Lower lobe of right lung (tissue), 2 donors: ENCODE data around the gene ANXA10. TPM values are rescaled to one million over a fixed set of nuclear protein-coding genes. Genes with fewer than 3 reads are reported as not detected.
"Not testable (repeated sequence)": the region's sequence is repeated elsewhere in the genome, so short reads cannot be mapped to it uniquely, and the experiment has no call there.

ENCODE experiments used
- ATAC-seq, 2 donors: fragments of 200-7000 bp; cut with Tn5 transposase; one replicate each; pipeline ENCODE4 v1.9.1; 2020 to 2022; ENCODE audit warnings: mild to moderate bottlenecking in 2 of 2, moderate library complexity in 2 of 2
- DNase-seq: peaks from one replicate; pipeline ENCODE4 v3.0.0-alpha.2; 2020
- H3K27ac ChIP-seq: fragments of 200-600 bp; one replicate; pipeline ENCODE4 v1.8.0; 2022
- H3K27me3 ChIP-seq: fragments of 200-600 bp; one replicate; pipeline ENCODE4 v1.8.0; 2022; ENCODE audit warnings: low read depth
- H3K36me3 ChIP-seq: fragments of 200-600 bp; one replicate; pipeline ENCODE4 v1.8.0; 2022; ENCODE audit warnings: mild to moderate bottlenecking
- H3K4me1 ChIP-seq: fragments of 200-600 bp; one replicate; pipeline ENCODE4 v1.8.0; 2022
- H3K4me3 ChIP-seq: fragments of 200-600 bp; one replicate; pipeline ENCODE4 v1.8.0; 2022; ENCODE audit warnings: mild to moderate bottlenecking
- H3K9me3 ChIP-seq: fragments of 200-600 bp; one replicate; pipeline ENCODE4 v1.8.0; 2022
- intact Hi-C: fragments of 100-400 bp; cut with DNase I; formaldehyde crosslinking; loops from one replicate; pipeline ENCODE4 v1.11.0; 2022
- total RNA-seq: library from RNA; stranded (reverse); fragmentation: NEBNext Ultra II Directional; extraction: Animal tissue kit (Norgen Biotek cat#: 25700); gene quantifications from one replicate; pipeline ENCODE4 v1.2.1, GENCODE V29; 2021
- TF ChIP-seq, protein P1 (sequence below): fragments of 200-600 bp; IDR thresholded peaks from one replicate; pipeline ENCODE4 v1.8.0; 2022; ENCODE audit warnings: antibody characterized with exemption, mild to moderate bottlenecking
- donor health status: DM: no; HTN: yes; CAD: no; lungs with severe emphysema.

Gene ANXA10
- total RNA-seq, 1 donor from 2014 or later: not detected

DNA sequence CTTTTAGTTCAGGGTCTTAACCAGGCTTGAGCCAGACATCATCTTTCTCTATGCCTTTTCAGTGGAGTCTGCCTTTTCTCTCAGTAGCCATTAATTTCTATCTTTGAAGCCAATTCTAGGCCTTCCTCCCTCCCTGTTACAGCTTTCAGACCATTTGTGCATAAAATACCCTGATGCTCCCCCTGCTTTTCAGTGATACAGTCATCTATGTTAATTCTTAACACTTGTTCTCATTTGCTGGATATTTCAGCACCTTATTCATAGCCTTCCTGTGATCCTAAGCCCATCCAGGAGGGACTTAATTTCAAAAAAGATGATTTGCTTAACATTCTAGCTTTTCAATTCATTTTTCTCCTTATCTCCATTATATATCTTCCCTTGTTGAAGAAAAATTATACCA, 42.3 kb downstream of the ANXA10 start:
- Histone ChIP-seq H3K27ac (no peak overlapping the region), H3K4me1 (no peaks in the 10 kb centered on the region), H3K36me3 (no peaks in the 10 kb centered on the region), H3K4me3 (no peak overlapping the region), H3K9me3 (no peaks in the 10 kb centered on the region), H3K27me3 (no peaks in the 10 kb centered on the region)
- intact Hi-C loops: no loop called here
- TF ChIP-seq, protein P1, sequence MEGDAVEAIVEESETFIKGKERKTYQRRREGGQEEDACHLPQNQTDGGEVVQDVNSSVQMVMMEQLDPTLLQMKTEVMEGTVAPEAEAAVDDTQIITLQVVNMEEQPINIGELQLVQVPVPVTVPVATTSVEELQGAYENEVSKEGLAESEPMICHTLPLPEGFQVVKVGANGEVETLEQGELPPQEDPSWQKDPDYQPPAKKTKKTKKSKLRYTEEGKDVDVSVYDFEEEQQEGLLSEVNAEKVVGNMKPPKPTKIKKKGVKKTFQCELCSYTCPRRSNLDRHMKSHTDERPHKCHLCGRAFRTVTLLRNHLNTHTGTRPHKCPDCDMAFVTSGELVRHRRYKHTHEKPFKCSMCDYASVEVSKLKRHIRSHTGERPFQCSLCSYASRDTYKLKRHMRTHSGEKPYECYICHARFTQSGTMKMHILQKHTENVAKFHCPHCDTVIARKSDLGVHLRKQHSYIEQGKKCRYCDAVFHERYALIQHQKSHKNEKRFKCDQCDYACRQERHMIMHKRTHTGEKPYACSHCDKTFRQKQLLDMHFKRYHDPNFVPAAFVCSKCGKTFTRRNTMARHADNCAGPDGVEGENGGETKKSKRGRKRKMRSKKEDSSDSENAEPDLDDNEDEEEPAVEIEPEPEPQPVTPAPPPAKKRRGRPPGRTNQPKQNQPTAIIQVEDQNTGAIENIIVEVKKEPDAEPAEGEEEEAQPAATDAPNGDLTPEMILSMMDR: no peak
- ATAC-seq (no peak), DNase-seq (no peak)

DNA sequence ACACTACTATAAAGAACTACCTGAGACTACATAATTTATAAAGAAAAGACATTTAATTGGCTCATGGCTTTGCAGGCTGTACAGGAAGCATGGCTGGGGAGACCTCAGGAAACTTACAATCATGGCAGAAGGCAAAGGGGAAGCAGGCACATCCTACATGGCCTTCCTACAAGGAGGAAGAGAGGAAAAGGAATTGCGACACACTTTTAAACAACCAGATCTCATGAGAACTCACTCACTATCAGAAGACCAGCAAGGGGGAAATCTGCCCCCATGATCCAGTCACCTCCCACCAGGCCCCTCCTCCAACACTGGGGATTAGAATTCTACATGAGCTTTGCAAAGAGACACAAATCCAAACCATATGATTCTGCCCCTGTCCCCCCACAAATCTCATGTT, 43.5 kb downstream of the ANXA10 start:
- H3K27ac ChIP-seq, H3K4me3 ChIP-seq, H3K4me1 ChIP-seq, intact Hi-C loops, H3K36me3 ChIP-seq, DNase-seq, H3K27me3 ChIP-seq, H3K9me3 ChIP-seq, ATAC-seq: not testable (repeated sequence)

DNA sequence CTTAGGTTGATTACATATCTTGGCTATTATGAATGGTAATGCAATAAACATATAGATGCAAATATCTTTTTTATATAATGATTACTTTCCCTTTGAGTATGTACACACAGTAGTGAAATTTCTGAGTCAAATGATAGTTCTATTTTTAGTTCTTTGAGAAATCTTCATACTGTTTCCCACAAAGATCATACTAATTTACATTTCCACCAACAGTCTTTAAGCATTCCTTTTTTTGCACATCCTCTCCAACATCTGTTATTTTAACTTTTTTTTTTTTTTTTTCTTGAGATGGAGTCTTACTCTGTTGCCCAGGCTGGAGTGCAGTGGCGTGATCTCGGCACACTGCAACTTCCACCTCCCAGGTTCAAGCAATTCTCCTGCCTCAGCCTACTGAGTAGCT, 45.4 kb downstream of the ANXA10 start:
- H3K4me1 ChIP-seq, H3K27me3 ChIP-seq, H3K27ac ChIP-seq, DNase-seq, H3K36me3 ChIP-seq, ATAC-seq, H3K9me3 ChIP-seq, intact Hi-C loops, H3K4me3 ChIP-seq: not testable (repeated sequence)

DNA sequence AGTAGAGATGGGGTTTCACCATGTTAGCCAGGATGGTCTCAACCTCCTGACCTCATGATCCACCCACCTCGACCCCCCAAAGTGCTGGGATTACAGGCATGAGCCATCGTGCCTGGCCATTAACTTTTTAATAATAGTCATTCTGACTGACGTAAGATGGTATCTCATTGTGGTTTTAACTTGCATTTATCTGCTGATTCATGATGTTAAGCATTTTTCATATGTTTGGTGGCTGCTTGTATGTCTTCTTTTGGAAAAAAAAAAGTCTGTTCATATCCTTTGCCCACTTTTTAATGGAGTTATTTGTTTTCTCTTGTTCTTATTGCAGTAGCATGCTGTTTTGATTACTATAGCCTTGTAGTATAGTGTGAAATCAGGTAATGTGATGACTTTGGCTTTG, 45.8 kb downstream of the ANXA10 start:
- intact Hi-C loops: no loop called here

DNA sequence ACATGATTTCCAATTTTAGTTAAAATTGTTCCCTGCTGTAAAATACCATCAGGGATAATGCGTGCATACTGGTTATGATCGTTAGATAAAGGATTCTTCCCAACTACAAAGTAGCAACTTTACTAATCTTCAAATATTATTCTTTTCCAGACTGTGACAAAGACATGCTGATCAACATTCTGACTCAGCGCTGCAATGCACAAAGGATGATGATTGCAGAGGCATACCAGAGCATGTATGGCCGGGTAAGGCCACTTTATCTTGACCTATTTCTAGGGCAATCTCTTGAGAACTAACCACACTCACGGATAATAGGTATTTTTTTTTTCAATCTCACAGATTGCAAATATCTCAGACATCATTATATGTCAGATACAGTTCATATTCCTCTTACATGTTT, 47.0 kb downstream of the ANXA10 start:
- ATAC-seq (no peak), DNase-seq (no peak)
- Histone ChIP-seq H3K9me3 (no peaks in the 10 kb centered on the region), H3K4me1 (no peaks in the 10 kb centered on the region), H3K27ac (no peak overlapping the region), H3K27me3 (no peaks in the 10 kb centered on the region), H3K36me3 (no peaks in the 10 kb centered on the region), H3K4me3 (no peak overlapping the region)
- TF ChIP-seq, protein P1: no peak
- intact Hi-C loops: no loop called here

More for the DNA sequence above, 45.8 kb downstream of the ANXA10 start:
- Histone ChIP-seq H3K9me3 (no peaks in the 10 kb centered on the region), H3K27me3 (no peaks in the 10 kb centered on the region), H3K4me3 (no peak overlapping the region), H3K36me3 (no peaks in the 10 kb centered on the region), H3K27ac (no peak overlapping the region), H3K4me1 (no peaks in the 10 kb centered on the region)
- TF ChIP-seq, protein P1: no peak
- ATAC-seq (no peak), DNase-seq (no peak)

DNA sequence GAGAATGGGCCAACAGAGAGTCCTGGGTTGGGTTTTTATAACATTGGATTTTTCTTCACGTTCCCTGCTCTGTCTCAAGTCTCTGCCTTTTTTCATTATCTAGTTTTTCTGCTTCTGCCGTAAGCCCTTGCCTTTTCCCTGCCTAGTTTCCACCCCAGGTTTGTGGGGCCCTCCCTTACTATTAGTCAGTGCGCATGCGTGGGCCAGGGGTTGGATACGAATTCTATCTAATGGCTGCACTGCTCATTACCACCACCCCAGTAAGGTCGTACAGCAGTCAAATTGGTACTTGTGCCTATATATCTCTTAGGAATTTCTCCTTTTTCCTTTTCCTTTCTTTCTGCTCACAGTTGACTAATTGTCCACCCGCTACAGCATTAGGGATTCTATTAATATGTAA, 49.4 kb downstream of the ANXA10 start:
- Histone ChIP-seq H3K27me3 (no peaks in the 10 kb centered on the region), H3K36me3 (no peaks in the 10 kb centered on the region), H3K4me3 (no peak overlapping the region), H3K9me3 (no peaks in the 10 kb centered on the region), H3K27ac (no peak overlapping the region), H3K4me1 (no peaks in the 10 kb centered on the region)
- TF ChIP-seq, protein P1: no peak
- intact Hi-C loops: no loop called here
- DNase-seq (no peak), ATAC-seq (no peak)

DNA sequence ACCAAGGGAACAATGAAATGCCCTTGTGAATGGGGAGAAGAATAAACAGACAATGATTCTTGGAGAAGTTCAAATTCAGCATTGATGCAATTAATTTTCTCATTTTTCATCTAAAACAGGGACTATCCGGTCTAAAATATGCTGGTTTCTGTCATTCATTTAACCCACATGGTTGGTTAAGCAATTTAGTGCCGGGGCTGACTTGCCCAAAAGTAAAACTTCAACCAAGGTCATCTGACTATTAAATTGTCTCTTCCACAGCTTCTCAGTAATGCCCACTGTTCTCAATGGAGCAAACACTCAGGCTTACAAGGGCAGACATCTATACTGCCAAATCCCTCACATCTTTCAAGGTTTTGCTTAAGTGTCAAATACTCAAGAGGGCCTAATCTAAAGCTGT, 51.3 kb downstream of the ANXA10 start:
- H3K4me3 ChIP-seq: no peak overlapping the region
- no peaks in the 10 kb centered on the region for H3K36me3 ChIP-seq
- H3K27me3 ChIP-seq: no peaks in the 10 kb centered on the region
- H3K9me3 ChIP-seq: no peaks in the 10 kb centered on the region
- ATAC-seq: no peak
- TF ChIP-seq, protein P1: no peak
- no peak for DNase-seq
- no peaks in the 10 kb centered on the region for H3K4me1 ChIP-seq
- intact Hi-C loops: no loop called here
- no peak overlapping the region for H3K27ac ChIP-seq
